Measurements from ENCODE around the gene NRBF2.
"Not testable (repeated sequence)": the region's sequence is repeated elsewhere in the genome, so short reads cannot be mapped to it uniquely, and the experiment has no call there.

The NRBF2 gene

DNA sequence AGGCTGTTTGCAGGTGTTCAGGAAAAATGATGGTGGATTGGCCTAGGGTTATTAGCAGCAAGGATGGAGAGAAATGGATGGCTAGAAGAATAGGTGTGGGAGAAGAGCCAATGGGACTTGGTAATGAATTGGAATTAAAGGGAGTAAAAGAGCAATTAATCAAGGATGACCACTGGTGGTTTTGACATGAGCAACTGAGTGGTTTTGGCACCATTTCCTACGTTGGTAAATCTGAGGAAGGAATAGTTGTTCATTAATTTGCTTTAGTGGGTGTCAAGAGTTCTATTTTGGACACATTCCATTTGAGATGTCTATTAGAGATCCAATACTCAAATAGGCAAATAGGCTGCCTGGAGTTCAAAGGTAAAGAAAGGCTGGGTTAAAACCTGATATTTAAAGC lies 38.2 kb upstream of the NRBF2 start:
- no peak for DNase-seq
- TF ChIP-seq, protein P1, sequence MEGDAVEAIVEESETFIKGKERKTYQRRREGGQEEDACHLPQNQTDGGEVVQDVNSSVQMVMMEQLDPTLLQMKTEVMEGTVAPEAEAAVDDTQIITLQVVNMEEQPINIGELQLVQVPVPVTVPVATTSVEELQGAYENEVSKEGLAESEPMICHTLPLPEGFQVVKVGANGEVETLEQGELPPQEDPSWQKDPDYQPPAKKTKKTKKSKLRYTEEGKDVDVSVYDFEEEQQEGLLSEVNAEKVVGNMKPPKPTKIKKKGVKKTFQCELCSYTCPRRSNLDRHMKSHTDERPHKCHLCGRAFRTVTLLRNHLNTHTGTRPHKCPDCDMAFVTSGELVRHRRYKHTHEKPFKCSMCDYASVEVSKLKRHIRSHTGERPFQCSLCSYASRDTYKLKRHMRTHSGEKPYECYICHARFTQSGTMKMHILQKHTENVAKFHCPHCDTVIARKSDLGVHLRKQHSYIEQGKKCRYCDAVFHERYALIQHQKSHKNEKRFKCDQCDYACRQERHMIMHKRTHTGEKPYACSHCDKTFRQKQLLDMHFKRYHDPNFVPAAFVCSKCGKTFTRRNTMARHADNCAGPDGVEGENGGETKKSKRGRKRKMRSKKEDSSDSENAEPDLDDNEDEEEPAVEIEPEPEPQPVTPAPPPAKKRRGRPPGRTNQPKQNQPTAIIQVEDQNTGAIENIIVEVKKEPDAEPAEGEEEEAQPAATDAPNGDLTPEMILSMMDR (IDR thresholded peaks at IDR 0.05; ENCODE audit: low read depth, low read length) = no peak
- H3K27ac ChIP-seq = no peak overlapping the region
- H3K9me3 ChIP-seq (ENCODE audit: severe bottlenecking) = no peaks in the 10 kb centered on the region
- H3K27me3 ChIP-seq (ENCODE audit: insufficient read depth, low read depth, severe bottlenecking) = peaks cover 55% of the 10 kb centered on the region
- H3K4me3 ChIP-seq (ENCODE audit: low read depth, low read length) = no peak overlapping the region
- no peaks in the 10 kb centered on the region for H3K36me3 ChIP-seq

DNA sequence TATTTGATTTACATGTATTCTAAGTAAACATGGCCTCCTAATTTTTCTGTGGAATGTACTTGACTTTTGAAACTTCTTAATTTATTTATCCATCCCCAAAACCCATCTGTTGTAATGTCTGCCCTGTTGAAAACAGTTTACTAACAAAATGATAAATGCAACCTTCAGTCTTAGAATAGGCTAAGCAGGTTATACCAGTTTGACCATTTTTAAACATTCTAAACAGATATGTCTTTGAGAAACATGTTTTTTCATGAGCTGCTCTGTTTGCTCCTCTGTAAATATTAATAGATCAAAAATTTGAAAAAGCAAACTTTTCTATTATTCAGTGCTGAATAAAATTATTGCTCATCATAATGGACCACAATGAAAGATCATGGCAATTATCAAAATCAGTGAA lies 33.4 kb upstream of the NRBF2 start:
- Histone ChIP-seq H3K27ac (no peak overlapping the region), H3K36me3 (no peaks in the 10 kb centered on the region), H3K4me3 (ENCODE audit: low read depth, low read length) (no peak overlapping the region), H3K27me3 (ENCODE audit: insufficient read depth, low read depth, severe bottlenecking) (peaks cover 61% of the 10 kb centered on the region), H3K9me3 (ENCODE audit: severe bottlenecking) (no peaks in the 10 kb centered on the region)
- TF ChIP-seq, protein P1 (IDR thresholded peaks at IDR 0.05; ENCODE audit: low read depth, low read length) = no peak
- no peak for DNase-seq

DNA sequence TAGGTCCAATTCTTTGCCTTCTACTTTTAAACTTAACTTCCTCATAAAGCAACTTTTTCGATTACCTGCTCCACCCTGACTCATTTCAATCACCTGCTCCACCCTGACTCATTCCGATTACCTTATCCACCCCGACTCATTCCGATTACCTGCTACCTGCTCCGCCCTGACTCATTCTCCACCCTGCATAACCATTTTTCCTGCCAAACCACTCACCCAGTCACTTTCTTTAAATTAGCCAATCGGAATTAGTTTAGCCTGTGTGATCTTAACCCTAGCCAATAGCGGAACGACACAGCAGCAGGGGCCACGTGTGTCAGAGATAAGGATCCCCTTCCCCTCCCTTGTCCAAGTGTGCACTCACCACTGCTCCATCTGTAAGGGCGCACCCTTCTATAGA lies 32.0 kb upstream of the NRBF2 start:
- DNase-seq; H3K27ac ChIP-seq; H3K36me3 ChIP-seq; H3K4me3 ChIP-seq (ENCODE audit: low read depth, low read length); H3K9me3 ChIP-seq (ENCODE audit: severe bottlenecking): not testable (repeated sequence)
- peaks cover 60% of the 10 kb centered on the region for H3K27me3 ChIP-seq (ENCODE audit: insufficient read depth, low read depth, severe bottlenecking)

DNA sequence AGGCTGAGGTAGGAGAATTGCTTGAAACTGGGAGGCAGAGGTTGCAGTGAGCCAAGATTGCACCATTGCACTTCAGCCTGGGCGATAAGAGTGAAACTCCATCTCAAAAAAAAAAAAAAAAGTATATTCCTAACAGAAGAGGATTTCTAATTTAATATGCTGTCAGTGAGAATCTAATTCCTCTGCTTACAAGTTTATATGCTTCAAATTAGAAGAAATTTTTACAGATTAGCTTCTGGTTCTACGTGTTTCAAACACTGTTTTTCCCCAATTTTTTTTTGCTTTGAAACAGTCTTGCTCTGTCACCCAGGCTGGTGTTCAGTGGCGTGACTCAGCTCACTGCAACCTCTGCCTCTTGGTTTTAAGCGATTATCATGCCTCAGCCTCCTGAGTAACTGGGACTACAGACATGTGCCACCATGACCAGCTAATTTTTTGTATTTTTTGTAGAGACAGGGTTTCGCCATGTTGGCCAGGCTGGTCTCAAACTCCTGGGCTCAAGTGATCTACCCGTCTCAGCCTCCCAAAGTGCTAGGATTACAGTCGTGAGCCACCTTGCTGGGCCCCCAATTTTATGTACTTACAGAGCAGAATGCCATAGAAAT lies 30.7 kb upstream of the NRBF2 start:
- H3K36me3 ChIP-seq; H3K9me3 ChIP-seq (ENCODE audit: severe bottlenecking); H3K27ac ChIP-seq; H3K4me3 ChIP-seq (ENCODE audit: low read depth, low read length); DNase-seq: not testable (repeated sequence)
- peaks cover 65% of the 10 kb centered on the region for H3K27me3 ChIP-seq (ENCODE audit: insufficient read depth, low read depth, severe bottlenecking)

DNA sequence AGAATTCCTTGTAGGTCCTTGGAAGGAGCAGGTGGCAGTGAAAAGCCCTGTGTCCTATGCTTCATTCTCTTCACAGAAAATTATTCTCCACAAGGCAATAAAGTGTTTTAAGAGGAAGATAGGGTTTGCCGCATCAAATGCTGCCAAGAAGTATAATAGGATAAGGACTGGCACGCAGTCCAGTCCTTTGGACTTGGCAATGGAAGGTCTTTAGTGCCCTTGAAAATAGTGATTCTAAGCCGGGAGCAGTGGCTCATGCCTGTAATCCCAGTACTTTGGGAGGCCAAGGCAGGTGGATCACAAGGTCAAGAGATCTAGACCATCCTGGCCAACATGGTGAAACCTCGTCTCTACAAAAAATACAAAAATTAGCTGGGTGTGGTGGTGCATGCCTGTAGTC lies 29.9 kb upstream of the NRBF2 start:
- not testable (repeated sequence) for H3K36me3 ChIP-seq; H3K27ac ChIP-seq; DNase-seq; H3K4me3 ChIP-seq (ENCODE audit: low read depth, low read length); H3K9me3 ChIP-seq (ENCODE audit: severe bottlenecking)
- peaks cover 72% of the 10 kb centered on the region for H3K27me3 ChIP-seq (ENCODE audit: insufficient read depth, low read depth, severe bottlenecking)

DNA sequence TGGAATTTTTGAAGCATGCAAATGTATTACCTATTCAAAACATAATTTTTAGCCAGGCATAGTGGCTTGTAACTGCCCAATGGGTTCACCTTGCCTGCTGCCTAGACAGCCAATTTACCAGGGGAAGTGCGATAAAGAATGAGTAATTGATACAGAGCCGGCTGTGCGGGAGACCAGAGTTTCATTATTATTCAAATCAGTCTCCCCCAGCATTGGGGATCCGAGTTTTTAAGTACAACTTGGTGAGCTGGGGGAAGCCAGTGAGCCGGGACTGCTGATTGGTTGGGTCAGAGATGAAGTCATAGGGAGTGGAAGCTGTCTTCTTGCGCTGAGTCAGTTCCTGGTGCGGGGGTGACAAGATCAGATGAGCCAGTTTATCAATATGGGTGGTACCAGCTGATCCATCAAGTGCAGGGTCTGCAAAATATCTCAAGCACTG lies 29.1 kb upstream of the NRBF2 start:
- Histone ChIP-seq H3K4me3 (ENCODE audit: low read depth, low read length) (no peak overlapping the region), H3K36me3 (no peaks in the 10 kb centered on the region), H3K27me3 (ENCODE audit: insufficient read depth, low read depth, severe bottlenecking) (peaks cover 74% of the 10 kb centered on the region), H3K27ac (no peak overlapping the region), H3K9me3 (ENCODE audit: severe bottlenecking) (peaks cover 2% of the 10 kb centered on the region)
- TF ChIP-seq, protein P1 (IDR thresholded peaks at IDR 0.05; ENCODE audit: low read depth, low read length) = no peak
- no peak for DNase-seq

DNA sequence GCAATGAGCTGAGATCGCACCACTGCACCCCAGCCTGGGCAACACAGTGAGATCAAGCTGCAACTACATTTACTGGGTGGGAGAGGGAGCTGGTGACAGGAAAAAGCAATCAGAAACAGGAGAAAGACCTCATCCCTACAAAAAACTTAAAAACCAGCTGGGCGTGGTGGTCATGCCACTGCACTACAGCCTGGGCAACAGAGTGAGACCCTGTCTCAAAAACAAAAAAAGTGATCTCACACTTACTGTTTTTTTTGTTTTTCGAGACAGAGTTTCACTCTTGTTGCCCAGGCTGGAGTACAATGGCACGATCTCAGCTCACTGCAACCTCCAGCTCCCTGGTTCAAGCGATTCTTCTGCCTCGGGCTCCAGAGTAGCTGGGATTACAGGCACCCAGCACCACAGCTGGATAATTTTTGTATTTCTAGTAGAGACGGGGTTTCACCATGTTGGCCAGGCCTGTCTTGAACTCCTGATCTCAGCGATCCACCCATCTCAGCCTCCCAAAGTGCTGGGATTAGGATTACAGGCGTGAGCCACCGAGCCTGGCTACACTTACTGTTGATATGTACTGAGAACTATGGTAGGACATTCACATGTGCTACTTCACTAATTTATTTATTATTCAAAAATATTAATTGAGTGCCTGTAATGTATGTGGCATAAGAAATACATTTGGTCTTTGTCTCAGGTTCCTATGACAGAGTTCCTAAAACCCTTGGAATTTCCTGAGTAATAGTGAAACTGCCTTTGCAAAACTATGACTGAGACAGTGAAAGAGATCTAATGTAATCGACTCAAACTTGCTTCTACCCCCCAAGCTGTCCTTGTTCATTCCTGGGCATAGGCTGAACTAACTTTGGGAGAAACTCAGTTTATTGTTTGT lies 27.7 kb upstream of the NRBF2 start:
- Histone ChIP-seq H3K9me3 (ENCODE audit: severe bottlenecking) (peaks cover 4% of the 10 kb centered on the region), H3K4me3 (ENCODE audit: low read depth, low read length) (no peak overlapping the region), H3K36me3 (no peaks in the 10 kb centered on the region), H3K27me3 (ENCODE audit: insufficient read depth, low read depth, severe bottlenecking) (peaks cover 67% of the 10 kb centered on the region), H3K27ac (no peak overlapping the region)
- no peak for DNase-seq
- TF ChIP-seq, protein P1 (IDR thresholded peaks at IDR 0.05; ENCODE audit: low read depth, low read length) = no peak

Measured in WERI-Rb-1 (cell line).